Activated CD8-positive, alpha-beta memory T cell treated with anti-CD3 and anti-CD28 coated beads, Interleukin-2, amount 50 U/mL, for 48 hours (primary cell): Measurements from ENCODE around the gene PSMB4.
"Not testable (repeated sequence)": the region's sequence is repeated elsewhere in the genome, so short reads cannot be mapped to it uniquely, and the experiment has no call there.

Experiments used
- DNase-seq: peaks from one replicate; pipeline ENCODE4 v3.0.0-alpha.2; 2020

Gene PSMB4

GRCh38 chr1:151390221-151391078 is 8.9 kb upstream of the PSMB4 start:
- peak; percentile 29 for DNase-seq

GRCh38 chr1:151391079-151391563 is 8.3 kb upstream of the PSMB4 start:
- no peak for DNase-seq

- no peak for DNase-seq
Measured at GRCh38 chr1:151393583-151393982, 5.8 kb upstream of the PSMB4 start.

- DNase-seq, result not testable (repeated sequence)
Measured at GRCh38 chr1:151396265-151396664, 3.1 kb upstream of the PSMB4 start.

GRCh38 chr1:151401125-151401788 is 1.9 kb downstream of the PSMB4 start:
- DNase-seq, result no peak

GRCh38 chr1:151401860-151402259 is 2.5 kb downstream of the PSMB4 start:
- DNase-seq, result no peak

GRCh38 chr1:151402764-151403163 is 3.4 kb downstream of the PSMB4 start:
- DNase-seq, result no peak

GRCh38 chr1:151403612-151404011 is 4.2 kb downstream of the PSMB4 start:
- no peak for DNase-seq

- no peak for DNase-seq
Measured at GRCh38 chr1:151405187-151405951, 6.0 kb downstream of the PSMB4 start.

- no peak for DNase-seq
Measured at GRCh38 chr1:151406176-151406575, 6.8 kb downstream of the PSMB4 start.

GRCh38 chr1:151407304-151407703 is 7.9 kb downstream of the PSMB4 start:
- DNase-seq, result no peak

GRCh38 chr1:151408891-151409290 is 9.5 kb downstream of the PSMB4 start:
- no peak for DNase-seq

- no peak for DNase-seq
Measured at GRCh38 chr1:151411884-151412283, 12.5 kb downstream of the PSMB4 start.

GRCh38 chr1:151416231-151416630 is 16.9 kb downstream of the PSMB4 start:
- DNase-seq, result no peak

GRCh38 chr1:151418081-151418480 is 18.7 kb downstream of the PSMB4 start:
- DNase-seq, result no peak

- no peak for DNase-seq
Measured at GRCh38 chr1:151419819-151420218, 20.4 kb downstream of the PSMB4 start.

GRCh38 chr1:151425103-151425502 is 25.7 kb downstream of the PSMB4 start:
- DNase-seq, result no peak

GRCh38 chr1:151428068-151428467 is 28.7 kb downstream of the PSMB4 start:
- DNase-seq, result no peak

GRCh38 chr1:151433827-151434226 is 34.5 kb downstream of the PSMB4 start:
- not testable (repeated sequence) for DNase-seq

- DNase-seq, result no peak
Measured at GRCh38 chr1:151435174-151435573, 35.8 kb downstream of the PSMB4 start.

GRCh38 chr1:151436985-151437384 is 37.6 kb downstream of the PSMB4 start:
- no peak for DNase-seq

GRCh38 chr1:151437396-151437795 is 38.0 kb downstream of the PSMB4 start:
- DNase-seq, result not testable (repeated sequence)
